Measurements from ENCODE around the gene APP. TPM values are rescaled to one million over a fixed set of nuclear protein-coding genes. Genes with fewer than 3 reads are reported as not detected.

APP gene
- total RNA-seq, 1 donor from 2014 or later: 185 TPM

GRCh38 chr21:25970254-25970930 is 200.2 kb downstream of the APP start:
- ATAC-seq: no peak

DNA sequence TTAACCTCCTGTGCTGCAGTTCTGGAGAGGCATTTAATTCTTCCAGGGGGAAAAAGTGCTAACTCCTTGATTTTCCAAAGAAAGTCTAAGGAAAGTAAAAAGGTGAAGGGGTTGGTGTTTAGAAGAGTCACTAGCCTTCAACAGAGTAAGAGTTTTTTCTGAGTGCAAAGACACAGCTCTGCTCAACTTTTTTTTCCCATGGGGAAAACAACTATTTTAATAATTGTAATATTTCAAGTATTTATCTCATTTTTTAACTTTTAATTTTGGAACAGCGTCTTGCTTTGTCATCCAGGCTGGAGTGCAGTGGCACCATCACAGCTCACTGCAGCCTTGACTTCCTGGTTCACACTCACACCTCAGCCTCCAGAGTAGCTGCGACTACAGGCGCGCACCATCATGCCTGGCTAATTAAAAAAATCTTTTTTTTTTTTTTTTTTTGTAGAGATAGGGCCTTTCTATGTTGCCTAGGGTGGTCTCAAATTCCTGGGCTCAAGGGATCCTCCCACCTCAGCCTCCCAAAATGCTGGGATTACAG is 202.6 kb downstream of the APP start:
- ATAC-seq: peak; percentile 45

GRCh38 chr21:25967181-25967900 is 203.2 kb downstream of the APP start:
- peak; percentile 75 for ATAC-seq

DNA sequence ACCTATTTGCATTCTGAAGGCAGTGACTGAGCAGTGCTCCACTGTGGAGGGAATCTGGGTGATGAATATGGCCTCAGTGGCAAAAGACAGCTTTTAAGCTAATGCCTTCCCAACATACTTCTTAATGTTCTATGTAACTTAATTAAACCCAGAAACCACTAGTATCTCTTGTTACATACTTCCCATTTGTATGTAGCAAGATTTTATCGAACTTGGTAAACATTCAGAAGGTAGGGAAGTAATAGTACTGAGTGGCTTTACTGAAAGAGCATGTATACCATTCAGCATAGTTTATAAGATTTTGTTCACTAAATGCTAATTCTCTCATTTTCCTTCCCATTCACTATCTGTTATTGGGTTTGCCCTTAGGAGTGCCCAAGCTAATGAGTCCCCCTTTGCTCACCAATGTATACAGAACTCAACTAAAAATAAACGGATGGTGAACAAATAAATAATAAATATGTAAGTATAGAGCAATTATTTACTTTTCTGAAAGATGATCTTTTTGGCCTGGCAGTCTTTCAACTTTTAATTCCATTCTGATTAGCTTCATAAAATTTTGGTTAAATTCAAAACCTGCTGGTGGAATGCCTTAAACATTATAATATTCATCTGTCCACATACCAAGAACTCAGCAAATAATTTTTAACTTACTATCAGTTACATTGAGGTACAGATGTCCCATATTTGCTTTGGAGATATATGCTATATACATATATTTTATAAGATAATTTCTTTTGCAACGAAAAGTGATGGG is 204.4 kb downstream of the APP start:
- no peak for ATAC-seq

GRCh38 chr21:25964926-25965325 is 205.6 kb downstream of the APP start:
- ATAC-seq: peak; percentile 12

- peak; percentile 72 for ATAC-seq
These were observed 206.6 kb downstream of the APP start for GRCh38 chr21:25964015-25964414.

GRCh38 chr21:25963181-25963580 is 207.4 kb downstream of the APP start:
- ATAC-seq: peak; percentile 85

- ATAC-seq: no peak
These were observed 209.5 kb downstream of the APP start for GRCh38 chr21:25961042-25961441.

DNA sequence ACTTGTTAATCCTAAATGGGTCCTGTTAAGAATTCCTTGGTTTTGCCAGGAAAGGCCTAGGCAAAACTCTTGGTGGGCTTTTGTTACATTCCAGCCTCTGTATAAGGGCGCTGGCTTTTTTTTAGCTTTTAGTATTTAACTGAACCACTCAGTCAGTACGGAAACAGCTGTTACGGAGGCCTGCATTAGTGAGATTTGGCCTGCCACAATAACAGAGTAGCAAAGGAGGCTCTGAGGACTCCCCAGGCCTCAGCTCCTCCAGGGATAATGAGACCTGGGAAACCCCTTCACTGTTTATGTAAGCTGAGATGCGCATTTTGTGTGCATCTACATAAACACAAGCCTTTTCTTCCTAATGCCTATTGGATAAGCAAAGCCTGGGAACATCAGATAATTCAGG is 210.2 kb downstream of the APP start:
- ATAC-seq: no peak

DNA sequence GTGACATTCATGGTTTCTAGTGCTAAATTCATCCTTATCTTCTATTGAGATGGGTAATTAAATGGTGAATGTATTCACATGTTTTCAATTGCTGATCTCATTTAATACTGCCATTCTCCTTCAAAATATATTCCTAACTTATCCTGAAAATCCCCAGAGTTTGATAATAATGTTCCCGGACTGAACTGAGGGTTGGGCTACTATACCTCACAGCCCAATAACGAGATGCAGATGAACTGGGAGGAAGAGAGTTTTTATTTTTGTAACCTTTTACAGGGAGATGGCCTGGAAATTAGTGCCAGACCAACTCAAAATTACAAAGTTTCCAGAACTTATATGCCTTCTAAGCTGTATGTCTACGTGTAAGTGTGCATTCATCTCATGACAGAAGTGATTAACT is 210.8 kb downstream of the APP start:
- no peak for ATAC-seq

DNA sequence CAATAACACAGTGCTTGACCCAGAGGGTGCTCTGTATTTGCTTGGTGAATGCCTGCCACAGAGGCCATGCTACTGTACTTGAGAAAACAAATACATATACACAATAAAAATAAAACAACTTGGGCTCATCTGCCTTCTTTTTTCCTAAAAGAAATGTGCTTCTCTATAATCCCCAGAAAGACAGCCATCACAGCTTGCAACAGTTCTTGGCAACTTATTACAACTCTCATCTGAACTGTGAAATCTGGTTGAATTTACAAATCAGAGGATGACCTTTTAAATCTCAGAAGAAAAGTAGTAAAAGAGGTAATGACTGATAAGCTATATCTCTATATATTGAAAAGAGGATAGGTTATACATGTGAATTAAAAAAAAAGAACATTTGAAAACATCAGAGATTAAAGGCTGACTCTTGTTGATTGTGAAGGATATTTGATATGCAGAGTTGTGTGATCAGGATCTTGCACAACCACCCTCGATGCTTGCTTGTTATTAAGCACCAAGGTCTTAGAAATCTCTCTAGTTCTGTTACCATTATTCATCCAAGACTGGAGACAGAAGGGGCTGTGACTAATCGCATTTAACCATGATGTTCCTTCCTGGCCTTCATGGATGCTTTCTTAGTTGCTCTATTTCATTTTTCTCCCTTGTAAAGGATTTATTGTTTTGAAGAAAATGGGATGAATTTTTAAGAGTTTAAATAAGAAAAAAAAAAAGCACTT is 213.4 kb downstream of the APP start:
- no peak for ATAC-seq

- ATAC-seq: no peak
These were observed 214.9 kb downstream of the APP start for GRCh38 chr21:25955646-25956045.

DNA sequence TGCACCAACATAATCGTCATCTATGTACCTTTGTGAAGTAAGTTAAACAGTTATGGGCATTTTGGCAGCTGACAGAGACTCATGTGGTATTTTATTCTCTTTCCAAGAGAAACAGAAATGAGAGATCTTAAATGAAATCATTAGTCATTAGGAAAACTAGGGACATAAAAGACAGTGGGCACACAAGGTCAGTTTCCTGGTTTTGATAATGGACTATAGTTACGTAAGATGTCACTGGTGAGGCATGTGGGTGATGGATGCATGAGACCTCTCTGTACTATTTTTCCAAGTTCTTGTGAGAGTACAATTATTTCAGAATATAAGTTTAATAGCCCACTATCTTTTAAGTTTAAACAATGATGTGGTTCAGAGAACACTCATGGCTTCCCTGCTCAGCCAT is 216.9 kb downstream of the APP start:
- ATAC-seq: no peak

- ATAC-seq: no peak
These were observed 217.4 kb downstream of the APP start for GRCh38 chr21:25953196-25953595.

DNA sequence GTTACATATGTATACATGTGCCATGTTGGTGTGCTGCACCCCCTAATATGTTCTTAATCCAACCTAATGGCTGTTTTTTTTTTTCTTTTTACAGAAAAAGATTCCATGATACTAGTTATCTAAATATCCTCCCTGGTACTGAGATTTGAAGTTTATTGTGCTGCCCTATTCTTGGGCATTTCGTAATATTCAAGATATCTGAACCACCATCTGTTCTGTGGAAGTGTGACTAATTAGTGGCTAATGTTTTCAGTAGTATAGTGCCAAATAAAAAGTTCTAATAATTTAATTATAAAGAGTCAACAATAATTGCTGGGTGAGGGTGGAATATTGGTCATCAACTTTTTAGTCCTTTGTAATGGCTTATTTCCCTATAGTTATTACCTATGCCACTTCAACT is 218.3 kb downstream of the APP start:
- no peak for ATAC-seq

DNA sequence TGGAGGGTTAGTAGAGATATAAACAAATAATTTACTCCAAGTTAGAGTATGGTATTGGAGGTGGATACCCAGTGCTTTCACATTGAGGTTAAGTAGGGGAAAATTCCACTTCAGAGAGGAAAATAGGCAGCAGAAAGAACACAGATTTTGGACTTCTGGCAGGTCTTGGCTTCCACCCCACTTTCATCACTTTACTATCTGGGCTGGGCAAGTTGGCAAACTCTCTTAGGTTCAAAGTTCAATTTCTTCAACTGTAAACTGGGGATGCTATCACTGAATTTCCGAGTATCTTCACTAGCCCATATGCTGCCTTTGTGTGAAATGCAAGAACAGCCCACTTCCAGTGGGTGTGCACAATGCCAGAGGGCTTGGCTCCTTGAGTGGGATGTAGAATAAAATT is 220.9 kb downstream of the APP start:
- ATAC-seq: no peak

GRCh38 chr21:25944672-25945213 is 225.8 kb downstream of the APP start:
- ATAC-seq: no peak

DNA sequence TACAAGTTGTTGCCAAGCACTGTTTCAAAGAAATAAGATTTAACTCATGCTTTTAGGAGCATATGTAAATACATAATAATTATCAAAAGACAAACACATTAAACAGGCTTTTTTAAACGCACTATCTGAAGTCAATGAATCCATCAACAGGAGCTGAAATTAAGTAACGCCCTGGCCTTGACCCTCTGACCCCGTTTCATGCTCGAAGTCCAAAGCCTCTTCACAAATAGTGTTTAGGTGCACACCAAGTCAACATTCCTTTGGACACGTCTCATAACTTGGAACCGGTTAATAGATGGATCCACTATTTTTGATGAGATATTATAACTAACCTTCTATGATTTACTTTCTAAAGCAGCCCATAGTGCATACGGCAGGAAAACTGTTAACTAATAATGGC is 226.5 kb downstream of the APP start:
- no peak for ATAC-seq

- ATAC-seq: no peak
These were observed 228.4 kb downstream of the APP start for GRCh38 chr21:25942135-25942534.

GRCh38 chr21:25939396-25939761 is 231.2 kb downstream of the APP start:
- no peak for ATAC-seq

DNA sequence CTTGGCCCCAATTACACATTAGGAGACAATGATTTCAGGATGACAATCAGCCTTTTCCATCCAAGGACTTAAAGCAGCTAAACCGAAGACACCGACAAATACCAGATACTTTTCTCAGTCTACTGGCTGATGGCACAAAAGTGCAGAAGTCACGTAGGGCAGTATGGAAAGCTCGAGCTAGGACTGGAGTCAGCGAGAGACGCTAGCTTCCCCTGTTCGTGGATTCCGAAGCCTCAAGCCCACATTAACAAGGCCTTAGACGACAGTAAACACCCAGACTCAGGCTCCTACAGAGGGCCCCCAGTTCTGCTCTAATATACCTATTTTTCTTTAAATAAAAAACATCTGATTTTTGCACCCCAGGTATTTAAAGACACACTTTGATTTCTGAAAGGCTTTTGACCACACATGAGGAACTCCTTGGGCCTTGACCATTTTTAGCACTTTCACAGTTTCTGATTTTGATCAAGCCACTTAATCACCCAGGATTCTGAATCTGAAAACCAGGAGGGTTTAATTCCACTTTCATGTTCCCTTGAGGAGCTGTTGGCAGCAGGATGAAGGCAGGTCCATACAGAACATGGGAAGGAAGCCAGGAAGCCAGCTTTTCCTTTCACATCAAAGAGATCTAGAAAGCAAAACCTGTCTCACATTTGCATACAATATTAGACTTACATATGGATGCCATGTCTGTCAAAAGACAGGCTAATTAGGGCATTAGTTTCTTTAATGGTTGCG is 231.7 kb downstream of the APP start:
- ATAC-seq: peak; percentile 44

DNA sequence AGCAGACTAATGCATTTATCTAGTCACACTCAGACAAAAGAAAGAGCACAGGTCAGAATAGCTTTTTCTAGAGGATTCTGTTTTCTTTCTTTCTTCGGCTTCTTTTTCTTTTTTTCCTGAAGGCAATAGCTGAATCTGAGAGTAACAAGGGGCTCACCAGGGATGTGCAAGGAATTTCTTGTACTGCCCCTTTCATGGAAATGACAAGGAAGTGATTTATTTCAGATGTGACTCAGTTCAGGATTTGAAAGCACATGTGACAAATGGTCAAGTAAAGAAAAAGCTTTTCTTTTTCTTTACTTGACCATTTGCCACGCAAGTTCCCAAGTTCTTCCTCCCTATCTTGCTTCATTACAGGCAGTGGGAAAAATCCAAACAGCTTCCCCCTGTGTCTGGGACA is 233.8 kb downstream of the APP start:
- no peak for ATAC-seq
